ENCODE measurements around the gene HDDC3.

HDDC3 gene

GRCh38 chr15:90931828-90932659 is at the start of gene HDDC3:
Gene HDDC3, minus strand, starts transcription at chr15:90932549. Its CDS starts 9 bp downstream, at chr15:90932540.
- peak; percentile 80 to 84 for DNase-seq (ENCODE audit: low read depth in 2 of 2)

GRCh38 chr15:90982135-90982534 is 49.8 kb upstream of the HDDC3 start:
- no peak for DNase-seq (ENCODE audit: low read depth in 2 of 2)

GRCh38 chr15:90981681-90982080 is 49.3 kb upstream of the HDDC3 start:
- no peak for DNase-seq (ENCODE audit: low read depth in 2 of 2)

GRCh38 chr15:90979582-90979981 is 47.2 kb upstream of the HDDC3 start:
- no peak for DNase-seq (ENCODE audit: low read depth in 2 of 2)

- DNase-seq (ENCODE audit: low read depth in 2 of 2), result no peak
Measured at GRCh38 chr15:90974216-90974615, 41.9 kb upstream of the HDDC3 start.

- DNase-seq (ENCODE audit: low read depth in 2 of 2), result no peak
Measured at GRCh38 chr15:90972133-90972532, 39.8 kb upstream of the HDDC3 start.

- no peak for DNase-seq (ENCODE audit: low read depth in 2 of 2)
Measured at GRCh38 chr15:90970274-90970673, 37.9 kb upstream of the HDDC3 start.

GRCh38 chr15:90968434-90968833 is 36.1 kb upstream of the HDDC3 start:
- no peak for DNase-seq (ENCODE audit: low read depth in 2 of 2)

- DNase-seq (ENCODE audit: low read depth in 2 of 2), result no peak
Measured at GRCh38 chr15:90967206-90967605, 34.9 kb upstream of the HDDC3 start.

- DNase-seq (ENCODE audit: low read depth in 2 of 2), result no peak
Measured at GRCh38 chr15:90966262-90966661, 33.9 kb upstream of the HDDC3 start.

GRCh38 chr15:90962021-90962420 is 29.7 kb upstream of the HDDC3 start:
- no peak for DNase-seq (ENCODE audit: low read depth in 2 of 2)

GRCh38 chr15:90960298-90961091 is 28.1 kb upstream of the HDDC3 start:
- DNase-seq (ENCODE audit: low read depth in 2 of 2), result no peak

GRCh38 chr15:90959894-90960293 is 27.5 kb upstream of the HDDC3 start:
- no peak for DNase-seq (ENCODE audit: low read depth in 2 of 2)

- DNase-seq (ENCODE audit: low read depth in 2 of 2), result no peak
Measured at GRCh38 chr15:90959028-90959595, 26.8 kb upstream of the HDDC3 start.

GRCh38 chr15:90957791-90958190 is 25.4 kb upstream of the HDDC3 start:
- no peak for DNase-seq (ENCODE audit: low read depth in 2 of 2)

- no peak for DNase-seq (ENCODE audit: low read depth in 2 of 2)
Measured at GRCh38 chr15:90957031-90957790, 24.9 kb upstream of the HDDC3 start.

GRCh38 chr15:90956274-90957030 is 24.1 kb upstream of the HDDC3 start:
- peak; percentile 16 to 50 for DNase-seq (ENCODE audit: low read depth in 2 of 2)

GRCh38 chr15:90955624-90956273 is 23.4 kb upstream of the HDDC3 start:
- no peak for DNase-seq (ENCODE audit: low read depth in 2 of 2)

- DNase-seq (ENCODE audit: low read depth in 2 of 2), result peak; percentile 85 to 86
Measured at GRCh38 chr15:90954712-90955623, 22.6 kb upstream of the HDDC3 start, which contains the start of gene RCCD1. Gene RCCD1, plus strand, starts transcription at chr15:90954884. Its CDS starts 1,851 bp downstream, at chr15:90956735.
